Thyroid gland (tissue), 4 donors: ENCODE results near the gene SEMA3A.

Experiments
- CTCF ChIP-seq, 6 experiments: fragments of 200-600 bp in 3 of 6; fragments of 450-650 bp in 3 of 6; sonication (generic) in 3 of 6; IDR thresholded peaks; one replicate each; pipeline ENCODE4 v1.5.1; 2016 to 2019; ENCODE audit warnings: antibody characterized with exemption in 6 of 6, mild to moderate bottlenecking in 2 of 6, inconsistent platforms in 1 of 6, moderate library complexity in 1 of 6
- POLR2A ChIP-seq, 2 donors: fragments of 450-650 bp; IDR thresholded peaks; one replicate each; pipeline ENCODE4 v1.6.1; 2017; ENCODE audit warnings: antibody characterized with exemption in 2 of 2, mild to moderate bottlenecking in 2 of 2, moderate library complexity in 1 of 2

- TF ChIP-seq POLR2A (IDR thresholded peaks at IDR 0.05): no peak
- no peak for TF ChIP-seq CTCF (IDR thresholded peaks at IDR 0.05)
These were observed 268.7 kb downstream of the SEMA3A start for GRCh38 chr7:83925860-83926259.
